Vagina (tissue), 2 donors: ENCODE data around the gene EVPL.

Experiments used
- POLR2AphosphoS5 ChIP-seq, 2 donors: sonication (generic); formaldehyde crosslinking; IDR thresholded peaks; one replicate each; pipeline ENCODE4 v1.9.0; 2017; ENCODE audit warnings: antibody characterized with exemption in 2 of 2, mild to moderate bottlenecking in 2 of 2, low read depth in 1 of 2; ENCODE audit not compliant: insufficient read depth in 1 of 2
- TF ChIP-seq, protein P1 (sequence below), 3 experiments: fragments of 450-650 bp in 2 of 3; fragments of 200-600 bp in 1 of 3; sonication (generic) in 1 of 3; IDR thresholded peaks; one replicate each; pipeline ENCODE4 v1.5.1; 2017 to 2019; ENCODE audit warnings: antibody characterized with exemption in 3 of 3, mild to moderate bottlenecking in 2 of 3, moderate library complexity in 2 of 3

DNA sequence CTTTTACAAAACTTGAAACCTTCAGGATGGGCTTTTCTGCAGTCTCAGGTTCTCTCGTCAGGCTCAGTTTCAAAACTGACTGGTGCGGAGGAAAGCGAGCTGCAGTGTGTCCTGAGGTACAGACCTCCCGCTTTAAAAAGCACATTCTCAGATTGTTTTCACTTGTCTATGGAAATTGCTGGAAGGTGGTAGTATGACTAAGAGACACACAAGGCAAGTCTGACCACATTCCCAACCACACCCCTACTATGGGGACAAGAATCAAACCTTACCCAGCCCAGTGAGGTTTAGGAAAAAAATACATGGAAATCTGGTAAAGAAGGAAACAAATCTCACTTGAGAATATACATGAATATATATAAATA is 27.0 kb upstream of the EVPL start:
- TF ChIP-seq, protein P1, sequence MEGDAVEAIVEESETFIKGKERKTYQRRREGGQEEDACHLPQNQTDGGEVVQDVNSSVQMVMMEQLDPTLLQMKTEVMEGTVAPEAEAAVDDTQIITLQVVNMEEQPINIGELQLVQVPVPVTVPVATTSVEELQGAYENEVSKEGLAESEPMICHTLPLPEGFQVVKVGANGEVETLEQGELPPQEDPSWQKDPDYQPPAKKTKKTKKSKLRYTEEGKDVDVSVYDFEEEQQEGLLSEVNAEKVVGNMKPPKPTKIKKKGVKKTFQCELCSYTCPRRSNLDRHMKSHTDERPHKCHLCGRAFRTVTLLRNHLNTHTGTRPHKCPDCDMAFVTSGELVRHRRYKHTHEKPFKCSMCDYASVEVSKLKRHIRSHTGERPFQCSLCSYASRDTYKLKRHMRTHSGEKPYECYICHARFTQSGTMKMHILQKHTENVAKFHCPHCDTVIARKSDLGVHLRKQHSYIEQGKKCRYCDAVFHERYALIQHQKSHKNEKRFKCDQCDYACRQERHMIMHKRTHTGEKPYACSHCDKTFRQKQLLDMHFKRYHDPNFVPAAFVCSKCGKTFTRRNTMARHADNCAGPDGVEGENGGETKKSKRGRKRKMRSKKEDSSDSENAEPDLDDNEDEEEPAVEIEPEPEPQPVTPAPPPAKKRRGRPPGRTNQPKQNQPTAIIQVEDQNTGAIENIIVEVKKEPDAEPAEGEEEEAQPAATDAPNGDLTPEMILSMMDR (IDR thresholded peaks at IDR 0.05), result no peak
- TF ChIP-seq POLR2AphosphoS5 (IDR thresholded peaks at IDR 0.05; ENCODE audit: insufficient read depth in 1 of 2, low read depth in 1 of 2), result peak in 1 of 2 donors; percentile 72
